ENCODE data around the gene RBMS3. TPM values are rescaled to one million over a fixed set of nuclear protein-coding genes. Genes with fewer than 3 reads are reported as not detected.
"Not testable (repeated sequence)": the region's sequence is repeated elsewhere in the genome, so short reads cannot be mapped to it uniquely, and the experiment has no call there.

RBMS3 gene
- total RNA-seq = 18.4 and 23.7 TPM in 2 replicates

GRCh38 chr3:29280404-29281093 lies at the start of gene RBMS3:
TSS of gene RBMS3 (plus strand) at chr3:29281071.
- no peaks in the 10 kb centered on the region for H3K36me3 ChIP-seq (ENCODE audit: control insufficient read depth, insufficient read depth, low read length)
- peak; percentile 87 for DNase-seq (ENCODE audit: low read depth)
- peak within 1 kb of the TSS; percentile 60 for H3K4me3 ChIP-seq (ENCODE audit: low read depth, low read length)
- peak; percentile 60 for TF ChIP-seq CTCF (IDR thresholded peaks at IDR 0.05; ENCODE audit: insufficient read depth, low read length, poor library complexity, severe bottlenecking)
- no peaks in the 10 kb centered on the region for H3K27me3 ChIP-seq (ENCODE audit: control insufficient read depth, insufficient read depth, low read length)

- peak; percentile 32 for DNase-seq (ENCODE audit: low read depth)
- not testable (repeated sequence) for H3K4me3 ChIP-seq (ENCODE audit: low read depth, low read length)
Observed at GRCh38 chr3:29233126-29233525, 47.7 kb upstream of the RBMS3 start.

GRCh38 chr3:29236146-29236840 lies 44.6 kb upstream of the RBMS3 start:
- no peak for DNase-seq (ENCODE audit: low read depth)
- no peaks in the 10 kb centered on the region for H3K36me3 ChIP-seq (ENCODE audit: control insufficient read depth, insufficient read depth, low read length)
- no peaks in the 10 kb centered on the region for H3K27me3 ChIP-seq (ENCODE audit: control insufficient read depth, insufficient read depth, low read length)
- H3K4me3 ChIP-seq (ENCODE audit: low read depth, low read length) = no peak overlapping the region
- TF ChIP-seq CTCF (IDR thresholded peaks at IDR 0.05; ENCODE audit: insufficient read depth, low read length, poor library complexity, severe bottlenecking) = no peak

More at GRCh38 chr3:29233126-29233525, 47.7 kb upstream of the RBMS3 start:
- H3K27me3 ChIP-seq (ENCODE audit: control insufficient read depth, insufficient read depth, low read length); H3K36me3 ChIP-seq (ENCODE audit: control insufficient read depth, insufficient read depth, low read length): not testable (repeated sequence)

- no peak overlapping the region for H3K4me3 ChIP-seq (ENCODE audit: low read depth, low read length)
- no peaks in the 10 kb centered on the region for H3K36me3 ChIP-seq (ENCODE audit: control insufficient read depth, insufficient read depth, low read length)
- TF ChIP-seq CTCF (IDR thresholded peaks at IDR 0.05; ENCODE audit: insufficient read depth, low read length, poor library complexity, severe bottlenecking) = no peak
- no peaks in the 10 kb centered on the region for H3K27me3 ChIP-seq (ENCODE audit: control insufficient read depth, insufficient read depth, low read length)
- no peak for DNase-seq (ENCODE audit: low read depth)
Observed at GRCh38 chr3:29239376-29239775, 41.5 kb upstream of the RBMS3 start.

- H3K4me3 ChIP-seq (ENCODE audit: low read depth, low read length) = no peak overlapping the region
- no peaks in the 10 kb centered on the region for H3K36me3 ChIP-seq (ENCODE audit: control insufficient read depth, insufficient read depth, low read length)
- no peaks in the 10 kb centered on the region for H3K27me3 ChIP-seq (ENCODE audit: control insufficient read depth, insufficient read depth, low read length)
- DNase-seq (ENCODE audit: low read depth) = peak; percentile 29
- TF ChIP-seq CTCF (IDR thresholded peaks at IDR 0.05; ENCODE audit: insufficient read depth, low read length, poor library complexity, severe bottlenecking) = no peak
Observed at GRCh38 chr3:29240248-29240647, 40.6 kb upstream of the RBMS3 start.

GRCh38 chr3:29240887-29241286 lies 40.0 kb upstream of the RBMS3 start:
- no peaks in the 10 kb centered on the region for H3K27me3 ChIP-seq (ENCODE audit: control insufficient read depth, insufficient read depth, low read length)
- H3K4me3 ChIP-seq (ENCODE audit: low read depth, low read length) = no peak overlapping the region
- H3K36me3 ChIP-seq (ENCODE audit: control insufficient read depth, insufficient read depth, low read length) = no peaks in the 10 kb centered on the region
- no peak for DNase-seq (ENCODE audit: low read depth)
- no peak for TF ChIP-seq CTCF (IDR thresholded peaks at IDR 0.05; ENCODE audit: insufficient read depth, low read length, poor library complexity, severe bottlenecking)
